ENCODE measurements around the gene MIX23. TPM values are rescaled to one million over a fixed set of nuclear protein-coding genes. Genes with fewer than 3 reads are reported as not detected.
A peak's percentile ranks its signal among the peaks of the same experiment; 100 is the strongest.

MIX23 gene
- total RNA-seq, 1 experiment from 2014 or later, result 39.6 TPM

DNA sequence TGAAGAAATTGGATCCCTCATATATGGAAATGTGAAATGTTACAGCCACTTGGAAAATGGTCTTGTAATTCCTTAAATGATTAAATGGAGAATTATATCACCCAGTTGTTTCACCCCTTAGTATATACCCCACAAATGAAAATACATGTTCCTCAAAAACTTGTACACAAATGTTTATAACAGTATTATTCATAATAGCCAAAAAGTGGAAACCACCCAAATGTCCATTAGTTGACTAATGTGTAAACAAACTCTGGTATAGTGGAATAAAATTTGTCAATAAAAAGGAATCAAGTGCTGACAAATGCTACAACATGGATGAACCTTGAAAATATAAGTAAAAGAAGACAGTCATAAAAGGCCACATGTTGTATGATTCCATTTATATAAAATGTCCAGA, 13.5 kb upstream of the MIX23 start:
- Mint-ChIP-seq H3K36me3 (ENCODE audit: insufficient read depth, unreplicated experiment) (no peaks in the 10 kb centered on the region), H3K27me3 (ENCODE audit: unreplicated experiment) (no peaks in the 10 kb centered on the region), H3K9me3 (ENCODE audit: low read depth, unreplicated experiment) (no peaks in the 10 kb centered on the region), H3K27ac (ENCODE audit: unreplicated experiment) (no peak overlapping the region), H3K4me3 (ENCODE audit: low read depth, unreplicated experiment) (no peak overlapping the region), H3K4me1 (ENCODE audit: low read depth, unreplicated experiment) (no peaks in the 10 kb centered on the region)
- intact Hi-C loops (cut with micrococcal nuclease; ENCODE audit: unreplicated experiment), result no loop called here
- no TSS peak for BruUV-seq (replicated peaks)
- CTCF ChIA-PET, result interaction anchor here (1.3 kb wide), 1 partner anchor 13 kb away, joined by 6 read pairs; the partner anchor contains the start of gene FAM162A
- TF ChIP-seq, protein P1, sequence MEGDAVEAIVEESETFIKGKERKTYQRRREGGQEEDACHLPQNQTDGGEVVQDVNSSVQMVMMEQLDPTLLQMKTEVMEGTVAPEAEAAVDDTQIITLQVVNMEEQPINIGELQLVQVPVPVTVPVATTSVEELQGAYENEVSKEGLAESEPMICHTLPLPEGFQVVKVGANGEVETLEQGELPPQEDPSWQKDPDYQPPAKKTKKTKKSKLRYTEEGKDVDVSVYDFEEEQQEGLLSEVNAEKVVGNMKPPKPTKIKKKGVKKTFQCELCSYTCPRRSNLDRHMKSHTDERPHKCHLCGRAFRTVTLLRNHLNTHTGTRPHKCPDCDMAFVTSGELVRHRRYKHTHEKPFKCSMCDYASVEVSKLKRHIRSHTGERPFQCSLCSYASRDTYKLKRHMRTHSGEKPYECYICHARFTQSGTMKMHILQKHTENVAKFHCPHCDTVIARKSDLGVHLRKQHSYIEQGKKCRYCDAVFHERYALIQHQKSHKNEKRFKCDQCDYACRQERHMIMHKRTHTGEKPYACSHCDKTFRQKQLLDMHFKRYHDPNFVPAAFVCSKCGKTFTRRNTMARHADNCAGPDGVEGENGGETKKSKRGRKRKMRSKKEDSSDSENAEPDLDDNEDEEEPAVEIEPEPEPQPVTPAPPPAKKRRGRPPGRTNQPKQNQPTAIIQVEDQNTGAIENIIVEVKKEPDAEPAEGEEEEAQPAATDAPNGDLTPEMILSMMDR (IDR thresholded peaks at IDR 0.05; ENCODE audit: unreplicated experiment), result no peak
- no peak for DNase-seq

DNA sequence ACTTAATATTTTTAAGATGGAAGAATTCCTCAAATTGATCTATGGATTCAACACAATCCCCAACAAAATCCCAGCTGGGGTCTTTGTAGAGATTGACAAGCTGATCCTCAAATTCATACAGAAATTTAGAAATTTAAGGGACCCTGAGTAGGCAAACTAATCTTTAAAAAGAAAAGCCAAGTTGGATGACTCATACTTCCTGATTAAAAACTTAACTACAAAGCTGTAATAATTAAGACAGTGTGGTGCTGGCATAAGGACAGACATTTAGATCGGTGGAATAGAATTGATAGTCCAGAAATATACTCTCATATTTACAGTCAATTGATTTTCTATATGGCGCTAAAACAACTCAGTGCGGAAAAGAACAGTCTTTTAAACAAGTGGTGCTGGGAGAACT, 12.6 kb upstream of the MIX23 start:
- TF ChIP-seq, protein P1 (IDR thresholded peaks at IDR 0.05; ENCODE audit: unreplicated experiment), result no peak
- H3K36me3 Mint-ChIP-seq (ENCODE audit: insufficient read depth, unreplicated experiment), result no peaks in the 10 kb centered on the region
- H3K9me3 Mint-ChIP-seq (ENCODE audit: low read depth, unreplicated experiment), result no peaks in the 10 kb centered on the region
- H3K27me3 Mint-ChIP-seq (ENCODE audit: unreplicated experiment), result no peaks in the 10 kb centered on the region
- no peak overlapping the region for H3K4me3 Mint-ChIP-seq (ENCODE audit: low read depth, unreplicated experiment)
- BruUV-seq (replicated peaks), result no TSS peak
- intact Hi-C loops (cut with micrococcal nuclease; ENCODE audit: unreplicated experiment), result no loop called here
- H3K27ac Mint-ChIP-seq (ENCODE audit: unreplicated experiment), result no peak overlapping the region
- CTCF ChIA-PET, result interaction anchor here (1.3 kb wide), 1 partner anchor 12 kb away, joined by 6 read pairs; the partner anchor contains the start of gene FAM162A
- no peaks in the 10 kb centered on the region for H3K4me1 Mint-ChIP-seq (ENCODE audit: low read depth, unreplicated experiment)
- no peak for DNase-seq

DNA sequence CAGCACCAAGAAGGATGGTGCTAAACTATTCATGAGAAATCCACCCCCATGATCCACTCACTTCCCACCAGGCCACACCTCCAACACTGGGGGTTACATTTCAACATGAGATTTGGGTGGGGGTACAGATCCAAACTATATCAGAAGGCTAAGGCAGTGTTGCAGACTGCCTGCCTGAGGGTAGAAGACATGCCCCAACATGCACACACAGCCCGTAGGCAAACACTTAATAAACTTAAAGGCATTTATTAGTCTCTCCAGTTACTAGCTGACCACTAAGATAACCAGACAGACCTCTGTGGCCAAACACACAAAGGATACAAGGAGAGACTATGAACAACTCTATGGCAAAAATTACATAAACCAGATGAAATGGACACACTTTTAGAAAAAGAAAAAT, 11.1 kb upstream of the MIX23 start:
- H3K4me3 Mint-ChIP-seq (ENCODE audit: low read depth, unreplicated experiment), result no peak overlapping the region
- no TSS peak for BruUV-seq (replicated peaks)
- no peaks in the 10 kb centered on the region for H3K9me3 Mint-ChIP-seq (ENCODE audit: low read depth, unreplicated experiment)
- CTCF ChIA-PET, result interaction anchor here (1.6 kb wide), 1 partner anchor 307 kb away, joined by 3 read pairs; no protein-coding TSS in a partner anchor
- H3K36me3 Mint-ChIP-seq (ENCODE audit: insufficient read depth, unreplicated experiment), result no peaks in the 10 kb centered on the region
- no peak overlapping the region for H3K27ac Mint-ChIP-seq (ENCODE audit: unreplicated experiment)
- DNase-seq, result no peak
- TF ChIP-seq, protein P1 (IDR thresholded peaks at IDR 0.05; ENCODE audit: unreplicated experiment), result no peak
- H3K4me1 Mint-ChIP-seq (ENCODE audit: low read depth, unreplicated experiment), result no peaks in the 10 kb centered on the region
- intact Hi-C loops (cut with micrococcal nuclease; ENCODE audit: unreplicated experiment), result no loop called here
- no peaks in the 10 kb centered on the region for H3K27me3 Mint-ChIP-seq (ENCODE audit: unreplicated experiment)

DNA sequence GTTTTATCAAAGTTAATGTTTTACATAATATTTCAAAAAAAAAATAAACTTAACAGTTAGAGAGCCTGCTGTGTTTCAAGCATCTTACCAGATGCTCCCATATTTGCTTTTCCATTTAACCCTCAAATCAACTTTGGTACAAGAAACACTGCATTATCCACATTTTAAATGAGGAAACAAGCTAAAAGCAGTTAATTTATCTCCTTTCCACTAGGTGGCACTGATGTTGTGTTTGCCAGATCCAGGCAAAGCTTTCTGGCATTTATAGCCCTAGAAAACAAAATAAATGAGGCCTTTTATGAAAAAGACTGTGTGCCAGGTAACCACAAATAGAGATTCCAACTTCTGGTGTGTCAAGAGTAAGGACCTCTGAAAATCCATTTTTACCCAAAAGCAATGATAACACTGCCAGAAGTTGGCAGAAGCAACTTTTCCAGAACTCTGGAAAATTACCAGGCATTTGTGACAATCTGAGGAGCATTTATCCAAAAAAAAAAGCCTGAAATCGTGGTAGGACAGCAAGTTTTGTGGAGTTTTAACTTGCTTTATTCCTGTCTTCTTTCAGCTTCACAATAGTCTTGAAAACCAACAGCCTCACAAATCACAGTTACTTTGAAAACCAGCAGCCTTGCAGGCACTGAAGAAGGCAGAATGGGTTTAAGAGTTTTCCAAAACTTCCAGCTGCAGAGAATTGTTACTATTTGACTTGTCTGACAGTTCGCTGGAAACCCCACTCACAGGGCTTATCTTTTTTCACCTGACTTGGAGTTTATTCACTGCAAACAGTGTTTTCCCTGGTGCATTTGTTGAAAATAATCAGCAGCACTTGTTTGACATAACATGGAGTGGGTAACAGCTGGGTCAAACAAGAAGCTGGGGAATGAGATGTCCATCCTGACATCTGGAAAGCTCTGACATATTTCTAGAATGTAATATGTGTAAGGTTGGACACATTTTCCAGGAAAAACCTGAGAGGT, 10.1 kb upstream of the MIX23 start:
- H3K9me3 Mint-ChIP-seq (ENCODE audit: low read depth, unreplicated experiment), result no peaks in the 10 kb centered on the region
- H3K4me3 Mint-ChIP-seq (ENCODE audit: low read depth, unreplicated experiment), result no peak overlapping the region
- CTCF ChIA-PET, result interaction anchor here (0.5 to 1.6 kb wide), 8 partner anchors 10 to 499 kb away, joined by 3 to 24 read pairs (median 3); partner anchors contain the start of genes FAM162A, MIX23, SLC15A2 and WDR5B
- no peaks in the 10 kb centered on the region for H3K27me3 Mint-ChIP-seq (ENCODE audit: unreplicated experiment)
- no peak for DNase-seq
- H3K4me1 Mint-ChIP-seq (ENCODE audit: low read depth, unreplicated experiment), result no peaks in the 10 kb centered on the region
- no peak overlapping the region for H3K27ac Mint-ChIP-seq (ENCODE audit: unreplicated experiment)
- no TSS peak for BruUV-seq (replicated peaks)
- no peaks in the 10 kb centered on the region for H3K36me3 Mint-ChIP-seq (ENCODE audit: insufficient read depth, unreplicated experiment)
- TF ChIP-seq, protein P1 (IDR thresholded peaks at IDR 0.05; ENCODE audit: unreplicated experiment), result peak; percentile 43
- intact Hi-C loops (cut with micrococcal nuclease; ENCODE audit: unreplicated experiment), result no loop called here

Data from Calu3 (cell line).